Muscle of back (tissue), 11 donors: ENCODE data around the gene TRAPPC14. TPM values are rescaled to one million over a fixed set of nuclear protein-coding genes. Genes with fewer than 3 reads are reported as not detected.

ENCODE experiments used
- DNase-seq, 3 donors: peaks; one replicate each; pipeline versions ENCODE4 v3.0.0 to v3.0.0-alpha.2; 2013
- polyA plus RNA-seq, 10 donors: library from polyadenylated mRNA; unstranded; fragments of 120-200 nt; gene quantifications; one replicate each; pipeline ENCODE4 v1.2.1, GENCODE V29; 2013; ENCODE audit not compliant: insufficient read length in 10 of 10

Gene TRAPPC14
- polyA plus RNA-seq, 10 donors: 9.6 to 12.9 (median 10.7) TPM

DNA sequence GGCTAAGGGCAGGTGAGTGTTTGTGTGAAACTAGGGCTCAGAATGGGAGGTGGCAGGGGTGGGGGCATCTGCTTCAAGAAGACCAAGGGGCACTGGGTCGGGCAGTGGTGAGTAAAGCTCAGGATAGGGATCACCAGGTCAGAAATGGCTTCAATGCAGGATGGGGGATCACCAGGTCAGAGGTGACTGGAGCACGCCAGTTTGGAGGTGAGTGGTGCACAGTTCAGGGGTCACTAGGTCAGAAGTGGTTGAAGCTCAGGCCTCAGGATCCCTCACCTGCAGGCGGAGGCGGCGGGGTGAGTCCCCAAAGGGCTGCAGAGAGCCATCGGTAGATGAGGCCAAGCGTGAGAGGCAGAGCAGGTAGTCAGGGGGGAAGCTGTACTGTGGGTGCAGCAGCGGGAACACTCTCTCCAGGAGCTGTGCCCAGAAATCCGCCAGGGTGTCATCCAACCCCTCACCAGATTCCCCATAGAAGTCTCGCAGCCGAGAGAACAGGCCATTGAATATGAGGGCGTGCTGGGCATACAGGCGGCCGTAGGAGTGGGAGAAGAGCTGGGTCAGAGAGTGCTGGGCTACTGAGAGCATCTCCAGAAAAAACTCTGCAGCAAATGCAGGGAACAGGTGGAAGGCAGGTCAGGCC is 16.9 kb upstream of the TRAPPC14 start:
- no peak for DNase-seq

DNA sequence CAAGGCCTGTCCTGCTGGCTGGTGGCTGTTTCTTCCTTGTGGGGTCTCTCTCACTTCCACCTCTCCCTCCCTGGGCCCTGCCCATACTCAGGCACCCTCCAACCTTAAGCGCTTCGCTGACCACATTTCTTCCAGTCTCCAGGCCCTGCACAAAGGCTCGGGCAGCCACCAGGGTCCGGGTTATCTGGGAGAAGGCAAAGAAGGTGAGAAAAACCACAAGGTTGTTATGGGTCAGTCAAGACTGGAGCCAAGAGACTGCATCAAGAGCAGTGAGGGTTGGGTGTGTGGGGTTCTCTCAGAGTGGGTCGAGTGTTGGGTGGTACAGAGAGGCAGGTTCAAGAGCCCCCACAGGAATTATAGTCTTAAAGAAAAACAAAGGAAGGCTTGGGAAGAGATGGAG is 16.1 kb upstream of the TRAPPC14 start:
- no peak for DNase-seq

DNA sequence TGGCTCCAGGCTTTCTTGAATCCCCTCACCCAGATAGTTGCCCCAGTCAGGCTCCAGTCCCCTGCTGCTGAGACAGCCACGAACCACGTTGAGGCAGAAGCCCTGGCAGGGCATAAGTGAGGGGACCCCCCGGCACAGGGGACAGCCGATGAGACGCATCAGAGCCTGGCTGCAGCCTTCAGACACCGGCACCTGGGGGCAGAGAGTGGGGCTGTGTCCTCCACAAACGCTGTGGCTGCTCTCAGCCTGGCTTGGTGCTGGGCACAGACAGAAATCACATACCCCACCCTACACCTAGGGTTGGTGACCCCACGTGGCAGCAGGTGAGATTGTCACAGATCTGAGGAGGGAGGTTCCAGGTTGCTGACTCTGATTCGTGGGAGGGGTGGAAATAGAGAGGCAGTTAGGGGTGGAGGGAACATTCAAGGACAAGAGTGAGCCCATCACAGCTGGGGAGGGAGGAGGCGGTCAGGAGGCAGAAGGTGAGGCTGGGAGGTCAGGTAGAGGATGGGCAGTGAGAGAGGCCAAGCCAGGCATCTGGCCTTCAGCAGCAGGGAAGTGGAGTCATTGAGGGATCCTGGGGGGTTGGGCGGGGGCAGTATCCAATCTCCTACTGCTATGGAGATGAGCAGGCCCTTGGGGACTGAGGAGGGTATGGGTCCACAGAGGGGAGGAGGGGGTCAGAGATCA is 15.4 kb upstream of the TRAPPC14 start:
- no peak for DNase-seq

DNA sequence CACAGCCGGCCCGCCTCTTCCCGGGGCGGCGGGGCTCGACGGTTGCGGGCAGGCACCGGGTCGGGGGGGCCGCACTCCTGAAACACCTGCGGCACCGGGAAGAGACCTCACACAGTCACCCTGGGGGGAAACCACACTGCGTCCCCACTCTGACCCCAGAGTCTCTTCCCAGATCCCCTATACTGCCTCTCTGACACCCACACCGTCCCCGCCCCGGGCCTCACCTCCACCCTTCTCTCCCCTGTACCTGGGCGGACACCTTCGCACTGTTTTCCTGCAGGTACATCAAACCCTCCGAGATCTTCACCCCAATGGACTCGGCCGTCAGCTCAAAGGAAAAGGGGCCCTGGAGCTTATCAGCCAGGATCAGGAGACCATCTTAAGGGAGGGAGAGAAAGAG is 13.3 kb upstream of the TRAPPC14 start:
- no peak for DNase-seq

DNA sequence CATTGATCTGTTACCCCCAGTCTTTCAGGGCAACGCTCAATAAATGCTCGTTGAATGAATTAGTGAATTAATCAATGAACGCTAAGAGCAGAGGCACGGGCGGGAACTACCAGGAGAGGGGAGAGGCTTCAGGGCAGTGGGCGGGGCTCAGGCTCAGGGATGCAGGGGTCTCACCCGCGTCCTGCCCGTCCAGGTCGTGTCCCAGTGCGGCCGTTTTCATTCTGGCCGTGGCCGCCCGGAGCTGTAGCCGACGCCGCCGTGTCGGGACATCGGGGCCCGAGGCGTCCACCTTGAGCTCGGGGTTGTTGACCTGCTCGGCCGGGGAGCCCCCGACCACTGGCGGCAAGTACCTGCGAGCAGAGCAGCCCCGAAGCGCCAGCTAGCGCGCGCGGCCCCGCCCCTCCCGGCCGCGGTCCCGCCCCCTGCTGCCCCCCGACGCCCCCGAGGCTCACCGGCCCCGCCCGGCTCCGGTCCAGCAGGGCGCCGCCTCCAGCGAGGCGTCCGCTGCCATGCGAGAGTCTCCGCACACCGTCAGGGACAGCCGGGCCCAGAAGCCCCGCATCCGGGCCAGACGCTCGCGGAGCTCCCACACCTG is 12.7 kb upstream of the TRAPPC14 start:
- no peak for DNase-seq

DNA sequence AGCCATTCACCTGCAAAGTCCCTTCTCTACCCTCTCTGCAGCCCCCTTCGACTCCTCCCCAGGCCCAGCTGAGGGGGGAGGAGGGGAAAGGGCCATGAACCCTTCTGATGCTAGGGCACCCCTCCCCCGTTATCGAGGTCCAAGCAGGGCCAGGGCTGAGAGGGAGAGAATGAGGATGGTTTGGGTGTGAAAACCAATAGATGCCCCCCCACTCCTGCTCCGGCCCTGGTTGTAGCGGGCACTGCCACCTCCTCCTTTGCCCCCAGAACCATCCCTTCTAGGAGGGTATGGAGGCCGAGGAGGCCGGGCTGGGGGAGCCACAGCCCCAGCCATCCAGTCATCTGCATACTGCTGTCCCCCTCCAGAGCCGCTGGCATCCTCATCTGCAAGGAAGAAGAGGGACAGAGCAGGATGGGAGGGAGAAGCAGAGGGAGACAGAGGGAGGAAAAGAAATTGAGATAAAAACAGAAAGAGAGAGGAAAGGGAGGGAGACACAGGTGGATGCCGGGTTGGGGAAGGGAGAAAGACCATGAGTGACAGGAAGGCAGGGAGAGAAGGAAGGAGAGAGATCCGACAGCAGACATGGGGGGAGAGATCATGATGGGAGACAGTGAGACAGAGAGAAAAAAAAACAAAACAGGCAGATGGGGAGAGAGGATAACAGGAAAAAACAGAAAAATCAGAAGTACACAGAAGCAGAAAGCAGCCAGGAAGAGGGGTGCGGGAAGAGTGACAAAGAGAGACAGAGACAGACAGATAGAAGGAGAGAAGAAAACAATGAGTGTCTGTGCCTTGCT is 11.8 kb upstream of the TRAPPC14 start:
- no peak for DNase-seq

DNA sequence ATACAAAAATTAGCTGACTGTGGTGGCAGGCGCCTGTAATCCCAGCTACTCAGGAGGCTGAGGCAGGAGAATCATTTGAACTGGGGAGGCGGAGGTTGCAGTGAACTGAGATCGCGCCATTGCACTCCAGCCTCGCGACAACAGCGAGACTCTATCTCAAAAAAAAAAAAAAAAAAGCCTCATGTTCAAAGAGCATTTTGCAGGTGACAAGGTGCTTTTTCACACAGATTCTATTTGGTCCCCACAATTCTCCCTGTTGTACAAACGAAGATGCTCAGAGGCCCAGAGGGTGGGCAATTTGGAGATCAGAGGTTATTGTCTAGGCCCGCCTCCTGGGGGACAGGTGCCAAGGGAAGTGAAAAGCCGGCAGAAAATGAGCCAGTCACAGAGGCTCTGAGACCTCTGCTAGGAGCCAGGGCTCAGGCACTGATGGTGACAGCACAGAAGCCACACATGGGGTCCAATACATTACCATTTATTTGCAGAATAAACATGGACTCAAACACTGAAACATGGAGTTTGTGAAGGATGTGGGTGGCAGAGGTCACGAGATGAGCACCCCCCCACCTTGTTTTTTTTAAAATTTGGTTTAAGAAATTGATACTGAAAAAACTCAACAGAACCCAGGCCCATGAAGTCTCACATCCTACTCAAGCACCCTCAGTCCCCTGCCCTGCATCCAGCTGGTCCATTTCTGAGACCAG is 10.8 kb upstream of the TRAPPC14 start:
- no peak for DNase-seq

DNA sequence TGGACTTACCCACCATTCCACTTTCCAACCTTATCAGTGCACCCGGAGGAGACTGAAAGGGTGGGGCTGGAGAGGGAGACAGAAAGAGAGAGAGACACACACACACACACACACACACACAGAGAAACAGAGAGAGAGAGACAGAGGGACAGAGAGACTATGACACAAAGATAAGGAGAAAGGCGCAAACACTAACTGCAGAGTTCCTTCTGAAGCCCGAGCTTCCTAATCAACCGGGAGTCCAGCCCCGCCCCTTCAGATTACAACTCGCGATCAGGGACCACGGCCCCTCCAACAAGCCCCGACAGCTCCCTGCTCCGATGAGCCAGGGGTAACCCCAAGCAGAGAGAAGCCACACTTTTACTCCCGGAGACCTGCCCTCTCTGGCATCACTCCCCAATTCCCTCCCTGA is 9.4 kb upstream of the TRAPPC14 start:
- no peak for DNase-seq

DNA sequence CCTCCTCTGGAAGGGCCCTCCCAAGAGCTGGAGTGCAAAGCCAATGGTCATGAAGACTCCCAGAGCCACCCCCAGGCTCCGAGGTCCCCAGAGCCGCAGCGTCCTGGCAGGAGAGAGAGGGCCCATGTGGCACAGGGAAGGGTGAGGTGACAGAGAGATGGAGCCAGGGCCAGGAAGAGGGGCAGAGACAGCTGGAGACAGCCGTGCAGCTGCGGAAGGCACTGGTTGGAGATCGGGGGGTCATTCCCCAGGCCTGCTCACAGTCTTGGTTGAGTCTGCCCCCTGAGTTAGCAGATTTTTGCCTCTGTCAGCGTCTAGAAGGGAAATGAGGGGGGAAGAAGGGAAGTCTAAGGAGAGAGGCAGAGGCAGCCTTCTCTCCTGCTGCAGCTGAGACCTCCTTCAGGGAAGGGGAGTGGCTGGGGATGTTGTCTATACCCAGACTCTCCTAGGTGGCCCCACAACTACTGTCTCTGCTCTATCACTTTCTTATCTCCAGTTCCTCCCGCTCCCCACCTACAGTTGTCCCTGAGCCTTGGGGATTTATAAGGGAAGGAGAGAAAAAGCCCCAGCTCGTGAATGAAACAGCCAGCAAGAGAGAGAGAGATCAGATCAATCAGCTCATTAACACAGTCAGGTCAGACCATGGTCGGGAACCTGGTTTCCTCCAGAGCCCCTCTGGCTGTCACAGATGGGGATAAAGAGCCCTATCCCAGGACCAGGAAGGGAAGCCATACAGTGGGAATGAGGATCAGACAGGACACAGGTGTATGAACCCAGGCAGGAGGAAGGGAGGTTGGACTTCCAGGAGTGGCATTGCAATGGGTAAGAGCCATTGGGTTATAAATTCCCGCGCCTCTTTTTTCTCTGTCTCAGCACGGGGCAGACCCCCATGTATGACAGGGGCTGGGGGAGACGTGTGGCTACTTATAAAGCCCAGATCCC is 8.7 kb upstream of the TRAPPC14 start:
- DNase-seq: peak in 1 of 3 donors; percentile 48

DNA sequence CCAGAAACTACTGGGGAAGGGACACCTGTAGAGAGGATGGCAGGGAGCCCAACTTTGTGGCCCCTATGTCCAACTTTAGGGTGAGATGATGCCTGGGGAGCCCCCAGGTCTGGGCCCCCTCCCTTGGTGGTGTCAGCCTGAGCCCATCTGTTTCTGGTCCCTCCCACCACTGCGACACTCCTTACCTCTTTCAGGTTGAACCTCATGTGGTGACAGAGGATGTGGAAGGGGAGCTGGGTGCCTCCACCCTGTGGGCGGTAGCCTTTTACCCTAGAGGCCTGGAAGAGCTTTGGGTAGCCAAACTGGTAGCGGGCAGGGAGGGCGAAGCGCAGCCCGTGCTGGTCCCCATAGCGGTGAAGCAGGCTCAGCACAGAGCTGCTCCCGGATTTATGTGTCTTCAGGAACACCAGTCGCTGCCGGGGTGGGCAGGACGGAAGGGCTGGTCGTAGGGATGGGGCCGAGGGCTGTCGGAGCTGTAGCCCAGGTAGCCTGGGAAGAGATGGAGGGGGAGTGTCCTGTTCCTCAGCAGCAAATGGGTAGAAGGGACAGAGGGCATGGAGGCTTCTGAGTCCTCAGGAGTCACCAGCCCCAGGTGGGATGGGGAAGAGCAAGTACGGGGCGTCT is 7.9 kb upstream of the TRAPPC14 start:
- DNase-seq: no peak

DNA sequence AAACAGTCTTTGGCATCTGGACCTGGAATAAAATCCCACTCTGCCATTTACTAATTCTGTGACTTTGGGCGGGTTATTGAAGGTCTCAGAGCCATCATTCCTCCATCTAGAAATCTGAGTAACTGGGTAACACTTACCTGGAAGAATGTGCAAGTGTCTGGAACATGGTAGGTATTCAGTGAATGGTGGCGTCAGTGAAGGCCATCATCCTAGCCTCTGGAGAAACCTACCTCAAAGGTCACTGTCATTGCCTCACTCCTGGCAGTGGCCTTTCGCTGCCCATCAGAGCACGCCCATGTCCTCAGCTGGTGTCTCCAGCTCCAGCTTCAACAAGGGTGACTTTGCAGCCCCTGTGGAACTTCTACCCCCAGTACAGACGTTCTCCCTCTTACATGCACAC is 5.3 kb upstream of the TRAPPC14 start:
- DNase-seq: no peak

DNA sequence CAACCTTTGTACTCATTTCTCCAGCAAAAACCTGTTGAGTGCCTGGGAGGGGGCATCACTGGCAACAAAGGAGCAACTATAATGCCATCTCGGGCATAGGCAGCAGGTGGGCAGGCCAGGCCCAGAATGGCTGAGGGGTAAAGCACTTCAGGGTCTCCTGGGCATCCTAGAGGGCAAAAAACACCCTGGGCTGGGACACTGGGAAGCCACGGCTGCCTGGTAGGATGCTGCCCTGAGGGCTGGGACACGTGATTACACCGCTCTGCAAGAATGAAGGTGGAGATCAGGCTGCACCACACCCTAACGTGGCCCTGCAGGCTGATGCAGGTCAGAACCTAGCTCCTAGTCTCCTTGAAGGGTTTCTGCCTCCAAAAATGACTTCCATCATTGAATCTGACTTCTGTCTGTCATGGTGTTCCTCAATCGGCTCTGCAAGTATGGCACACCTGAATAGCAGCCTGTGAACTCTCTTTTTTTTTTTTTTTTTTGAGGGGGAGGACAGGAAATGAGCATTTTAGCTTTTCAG is 4.5 kb upstream of the TRAPPC14 start:
- DNase-seq: no peak

DNA sequence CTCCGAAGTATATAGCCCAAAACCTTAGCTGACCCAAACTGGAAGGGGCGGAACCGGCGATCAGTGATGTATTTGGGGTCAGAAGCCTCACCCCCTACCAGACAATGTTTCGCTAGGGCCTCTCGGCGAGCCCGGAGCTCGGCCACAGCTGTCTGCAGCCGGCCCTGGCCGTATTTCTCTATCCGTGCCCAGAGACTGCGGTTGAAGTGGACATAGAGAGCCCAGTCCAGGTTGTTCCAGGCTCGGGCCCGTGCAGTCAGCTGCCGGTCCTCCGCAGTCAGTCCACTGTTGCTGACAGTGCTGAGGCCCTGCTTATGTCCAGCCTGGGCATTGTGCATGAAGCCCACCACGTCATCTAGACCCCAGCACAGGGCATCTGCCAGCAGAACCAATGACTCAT is 1.5 kb upstream of the TRAPPC14 start:
- no peak for DNase-seq

DNA sequence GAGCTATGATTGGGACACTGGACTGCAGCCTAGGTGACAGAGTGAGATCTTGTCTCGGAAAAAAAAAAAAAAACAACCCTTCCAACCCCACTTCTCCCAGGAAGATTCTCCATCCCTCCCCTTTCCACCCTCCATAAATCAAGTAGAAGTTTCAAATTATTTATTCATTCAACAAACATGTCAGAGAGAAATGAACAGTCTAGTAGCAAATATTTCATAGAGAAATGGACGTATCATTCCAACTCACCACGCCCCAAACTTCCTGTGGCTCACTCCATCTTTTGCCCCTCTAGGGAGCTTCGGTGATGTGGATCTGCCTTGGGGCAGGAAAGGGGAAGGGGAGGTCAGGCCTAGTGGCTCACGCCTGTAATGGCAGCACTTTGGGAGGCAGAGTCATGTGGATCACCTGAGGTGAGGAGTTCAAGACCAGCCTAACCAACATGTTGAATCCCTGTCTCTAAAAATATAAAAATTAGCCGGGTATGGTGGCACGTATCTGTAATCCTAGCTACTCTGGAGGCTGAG is 638 bp upstream of the TRAPPC14 start:
- no peak for DNase-seq

DNA sequence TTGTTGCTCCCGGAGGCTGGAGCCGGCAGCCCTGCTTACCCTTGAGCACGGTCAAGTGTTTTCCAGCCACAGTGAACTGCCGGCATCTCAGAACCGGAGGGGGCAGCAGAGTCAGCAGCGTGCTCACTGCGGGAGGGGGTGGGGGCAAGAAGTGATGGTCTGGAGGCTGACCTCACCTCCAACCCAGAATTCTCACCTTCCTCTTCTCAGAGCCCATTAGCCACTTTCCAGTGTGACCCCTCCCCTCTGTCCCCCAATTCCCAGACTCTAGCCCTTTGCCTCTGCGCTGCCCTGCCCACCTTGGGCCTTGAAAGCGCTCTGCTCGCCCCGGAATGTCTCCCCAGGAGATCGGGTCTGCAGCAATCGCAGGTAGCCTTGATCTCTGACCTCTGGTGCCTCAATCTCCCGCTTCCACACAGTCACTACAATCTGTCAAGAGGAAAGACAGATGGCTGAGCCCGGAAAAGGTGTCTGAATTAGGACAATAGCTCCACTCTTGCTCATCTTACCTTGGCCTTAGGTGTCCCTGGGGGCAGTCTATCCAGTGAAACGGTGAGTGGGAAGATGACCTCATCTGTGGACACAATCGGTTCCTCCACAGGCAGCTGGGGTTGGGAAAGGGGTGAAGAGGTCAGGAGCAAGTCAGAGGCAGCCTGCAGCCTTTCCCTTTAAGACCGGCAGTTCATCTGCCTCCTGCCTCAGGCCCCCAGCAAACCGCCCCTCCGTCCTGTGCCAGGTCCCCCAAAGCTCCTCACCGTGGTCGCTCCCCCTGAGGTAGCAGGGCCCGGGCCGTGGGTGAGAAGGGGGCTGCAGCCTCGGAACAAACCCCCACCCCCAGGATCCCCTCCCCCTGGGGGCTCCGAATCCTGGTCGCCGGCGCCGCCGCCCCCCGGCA is 942 bp downstream of the TRAPPC14 start:
- DNase-seq: no peak

DNA sequence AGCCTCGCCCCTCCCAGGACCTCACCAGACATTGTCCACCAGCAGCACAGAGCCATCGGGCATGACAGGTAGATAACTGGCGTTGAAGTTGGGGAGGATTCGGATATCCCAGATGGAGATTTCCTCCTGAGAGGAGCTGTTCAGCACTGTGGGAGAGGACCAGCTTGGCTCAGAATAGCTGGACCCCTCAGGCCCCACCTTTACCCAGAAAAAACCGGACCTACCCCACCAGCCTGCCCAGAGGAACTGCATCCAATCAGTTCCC is 1.5 kb downstream of the TRAPPC14 start:
- no peak for DNase-seq

DNA sequence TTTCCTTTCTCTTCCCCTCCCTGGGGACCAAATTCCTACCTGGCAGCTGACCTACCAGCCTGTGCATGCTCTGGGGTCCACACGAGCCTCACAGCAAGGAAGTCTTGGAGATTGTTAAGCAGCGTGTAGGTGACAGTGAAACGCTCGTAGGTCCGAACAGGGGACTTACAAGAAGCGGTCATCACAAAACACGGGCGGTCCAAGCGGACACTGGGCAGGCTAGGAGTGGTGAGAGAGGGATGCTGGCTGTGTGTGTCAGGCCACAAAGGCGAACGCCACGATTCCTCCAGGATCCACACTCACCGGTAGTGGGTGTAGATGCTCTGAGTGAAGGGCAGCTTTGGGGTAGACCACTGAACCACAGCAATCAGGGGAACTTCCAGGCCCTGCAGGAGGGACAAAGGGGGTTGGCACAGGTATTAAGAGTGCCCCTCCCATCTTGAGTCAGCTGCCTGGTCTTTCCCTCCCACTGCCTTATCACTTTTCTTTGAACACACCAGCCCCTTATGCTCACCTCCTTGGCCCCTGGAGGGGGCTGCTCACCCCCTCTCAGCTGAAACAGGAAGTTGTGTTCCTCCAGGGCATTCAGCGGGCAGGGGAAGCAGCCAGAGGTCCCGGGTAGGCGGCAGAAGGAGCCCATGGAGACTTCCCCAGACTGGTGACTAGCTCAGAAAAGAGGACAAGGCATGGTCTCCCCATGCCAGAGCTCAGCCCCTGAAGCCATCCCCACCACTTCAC is 2.0 kb downstream of the TRAPPC14 start:
- DNase-seq: no peak
